Stomach (tissue), 9 donors: ENCODE results near the gene ANXA2. TPM values are rescaled to one million over a fixed set of nuclear protein-coding genes. Genes with fewer than 3 reads are reported as not detected.

Experiments used
- DNase-seq, 2 donors: peaks; one replicate each; pipeline versions ENCODE4 v3.0.0 to v3.0.0-alpha.2; 2013 to 2019
- H3K27ac ChIP-seq, 5 donors: fragments of 200-600 bp in 4 of 5; sonication (generic) in 4 of 5; one replicate each; pipeline ENCODE4 v1.5.1; 2013 to 2019; ENCODE audit warnings: mild to moderate bottlenecking in 1 of 5, moderate library complexity in 1 of 5
- H3K27me3 ChIP-seq, 3 donors: fragments of 200-600 bp; sonication (generic); one replicate each; pipeline ENCODE4 v1.5.1; 2017 to 2019; ENCODE audit warnings: mixed run types in 1 of 3
- H3K36me3 ChIP-seq, 4 donors: fragments of 200-600 bp; sonication (generic); 1 replicate in 3 of 4; 2 replicates in 1 of 4; pipeline ENCODE4 v1.5.1; 2016 to 2019
- H3K4me1 ChIP-seq, 4 donors: fragments of 200-600 bp; sonication (generic); one replicate each; pipeline ENCODE4 v1.5.1; 2016 to 2019
- H3K4me3 ChIP-seq, 4 donors: fragments of 200-600 bp; sonication (generic) in 3 of 4; one replicate each; pipeline ENCODE4 v1.5.1; 2016 to 2019; ENCODE audit warnings: mild to moderate bottlenecking in 1 of 4
- H3K9me3 ChIP-seq, 4 donors: fragments of 200-600 bp; sonication (generic); one replicate each; pipeline ENCODE4 v1.5.1; 2016 to 2019
- EP300 ChIP-seq: sonication (generic); formaldehyde crosslinking; IDR thresholded peaks from one replicate; pipeline ENCODE4 v1.6.1; 2017; ENCODE audit warnings: antibody characterized with exemption
- POLR2A ChIP-seq, 4 donors: fragments of 450-650 bp; IDR thresholded peaks; one replicate each; pipeline ENCODE4 v1.6.1; 2016; ENCODE audit warnings: antibody characterized with exemption in 4 of 4, control low read depth in 2 of 4, mild to moderate bottlenecking in 1 of 4, moderate library complexity in 1 of 4
- POLR2AphosphoS5 ChIP-seq, 3 donors: sonication (generic); formaldehyde crosslinking; IDR thresholded peaks; one replicate each; pipeline ENCODE4 v1.6.1; 2016; ENCODE audit warnings: antibody characterized with exemption in 3 of 3
- WGBS, 5 donors: extraction: QIAGEN DNeasy Blood & Tissue Kit in 3 of 5; methylation state at CpG; one replicate each; pipeline versions ENCODE4 v1.1.5 to v1.1.7; 2013 to 2018; 5-methylcytosine and 5-hydroxymethylcytosine counted together
- intact Hi-C: fragments of 100-400 bp; cut with DNase I; formaldehyde crosslinking; loops from one replicate; pipeline ENCODE4 v1.15.1; 2023; ENCODE audit warnings: low total_unique reads
- polyA plus RNA-seq, 3 donors: library from polyadenylated mRNA; stranded (reverse); fragments of 200-250 nt; gene quantifications; one replicate each; pipeline ENCODE4 v1.2.3, GENCODE V29; 2013
- total RNA-seq, 5 donors: library from RNA; depleted of rRNA; stranded (reverse); fragments of >200 nt; gene quantifications; one replicate each; pipeline versions ENCODE4 v1.1.0 to v1.2.3, GENCODE V29; 2014 to 2016
- TF ChIP-seq, protein P1 (sequence below), 7 experiments: fragments of 450-650 bp in 4 of 7; fragments of 200-600 bp in 3 of 7; sonication (generic) in 3 of 7; IDR thresholded peaks; one replicate each; pipeline ENCODE4 v1.5.1; 2016 to 2019; ENCODE audit warnings: antibody characterized with exemption in 7 of 7, control low read depth in 2 of 7, mild to moderate bottlenecking in 1 of 7
- donor health status: healthy with polysubstance abuse.
- donor health status: Bipolar disorder and iron deficiency.
- donor health status: healthy.

The ANXA2 gene
- total and polyA plus RNA-seq, 8 donors, result 292 to 1,332 (median 538) TPM

DNA sequence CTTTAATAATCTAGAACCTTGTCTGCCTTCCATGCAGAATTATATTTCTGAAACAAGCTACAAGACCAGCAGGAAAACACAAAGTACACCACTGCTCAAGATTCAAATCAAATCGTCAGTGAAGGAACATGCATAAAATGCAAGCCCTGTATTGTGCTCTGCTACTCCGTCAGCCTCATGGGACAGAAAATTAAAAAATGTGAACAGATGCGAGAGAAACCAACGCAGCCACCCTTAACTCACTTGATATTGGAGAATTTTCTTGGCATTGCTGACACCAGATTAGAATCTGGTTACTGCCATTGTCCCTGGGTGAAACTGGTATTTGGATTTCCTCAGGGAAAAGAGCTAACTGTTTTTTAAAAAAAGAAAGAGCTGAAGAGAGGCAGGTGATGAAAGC lies 23.6 kb downstream of the ANXA2 start:
- no peak for DNase-seq
- peaks cover 51 to 95% (median 65%) of the 10 kb centered on the region in 4 donors for H3K4me1 ChIP-seq
- no peak overlapping the region for H3K4me3 ChIP-seq
- no peaks in the 10 kb centered on the region for H3K27me3 ChIP-seq
- no peaks in the 10 kb centered on the region for H3K9me3 ChIP-seq
- TF ChIP-seq EP300 (no peak), POLR2AphosphoS5 (IDR thresholded peaks at IDR 0.05) (no peak), POLR2A (IDR thresholded peaks at IDR 0.05) (no peak)
- TF ChIP-seq, protein P1, sequence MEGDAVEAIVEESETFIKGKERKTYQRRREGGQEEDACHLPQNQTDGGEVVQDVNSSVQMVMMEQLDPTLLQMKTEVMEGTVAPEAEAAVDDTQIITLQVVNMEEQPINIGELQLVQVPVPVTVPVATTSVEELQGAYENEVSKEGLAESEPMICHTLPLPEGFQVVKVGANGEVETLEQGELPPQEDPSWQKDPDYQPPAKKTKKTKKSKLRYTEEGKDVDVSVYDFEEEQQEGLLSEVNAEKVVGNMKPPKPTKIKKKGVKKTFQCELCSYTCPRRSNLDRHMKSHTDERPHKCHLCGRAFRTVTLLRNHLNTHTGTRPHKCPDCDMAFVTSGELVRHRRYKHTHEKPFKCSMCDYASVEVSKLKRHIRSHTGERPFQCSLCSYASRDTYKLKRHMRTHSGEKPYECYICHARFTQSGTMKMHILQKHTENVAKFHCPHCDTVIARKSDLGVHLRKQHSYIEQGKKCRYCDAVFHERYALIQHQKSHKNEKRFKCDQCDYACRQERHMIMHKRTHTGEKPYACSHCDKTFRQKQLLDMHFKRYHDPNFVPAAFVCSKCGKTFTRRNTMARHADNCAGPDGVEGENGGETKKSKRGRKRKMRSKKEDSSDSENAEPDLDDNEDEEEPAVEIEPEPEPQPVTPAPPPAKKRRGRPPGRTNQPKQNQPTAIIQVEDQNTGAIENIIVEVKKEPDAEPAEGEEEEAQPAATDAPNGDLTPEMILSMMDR (IDR thresholded peaks at IDR 0.05), result no peak
- WGBS, 5 donors, result 39 to 59% (median 52%) methylated on average over 4 of the region's 4 CpGs
- intact Hi-C loops, result no loop called here
- H3K36me3 ChIP-seq, result peaks cover 17 to 81% (median 49%) of the 10 kb centered on the region in 4 donors
- H3K27ac ChIP-seq, result peak overlapping the region; percentile 52 to 84 (median 75)

DNA sequence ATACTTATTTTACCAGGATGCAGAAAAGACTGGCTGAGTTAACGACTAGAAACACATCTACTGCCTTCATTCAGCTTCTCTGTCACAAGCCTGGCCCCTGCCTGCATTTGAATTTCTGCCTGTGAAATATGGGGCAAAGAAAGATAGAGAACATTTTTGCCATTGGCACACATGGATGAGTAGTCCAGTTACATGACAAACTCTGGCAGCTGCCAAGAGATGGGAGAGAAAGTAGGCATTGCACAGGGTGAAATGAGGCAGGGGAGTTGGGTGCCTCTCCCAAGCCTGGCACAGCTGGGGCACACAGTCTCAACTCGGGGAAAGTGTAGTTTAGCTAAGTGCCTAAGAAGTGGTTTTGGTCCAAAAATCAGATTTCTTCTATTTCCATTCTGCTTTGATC lies 24.0 kb downstream of the ANXA2 start:
- H3K27ac ChIP-seq, result peak overlapping the region in 4 of 5 donors; percentile 72 to 84 (median 78)
- no peak overlapping the region for H3K4me3 ChIP-seq
- H3K9me3 ChIP-seq, result no peaks in the 10 kb centered on the region
- H3K4me1 ChIP-seq, result peaks cover 51 to 95% (median 67%) of the 10 kb centered on the region in 4 donors
- TF ChIP-seq, protein P1 (IDR thresholded peaks at IDR 0.05), result no peak
- TF ChIP-seq EP300 (no peak), POLR2AphosphoS5 (IDR thresholded peaks at IDR 0.05) (no peak), POLR2A (IDR thresholded peaks at IDR 0.05) (no peak)
- H3K36me3 ChIP-seq, result peaks cover 15 to 81% (median 44%) of the 10 kb centered on the region in 4 donors
- no peaks in the 10 kb centered on the region for H3K27me3 ChIP-seq
- no peak for DNase-seq
- 62 to 83% (median 71%) methylated on average over 2 of the region's 2 CpGs for WGBS, 5 donors
- intact Hi-C loops, result no loop called here

DNA sequence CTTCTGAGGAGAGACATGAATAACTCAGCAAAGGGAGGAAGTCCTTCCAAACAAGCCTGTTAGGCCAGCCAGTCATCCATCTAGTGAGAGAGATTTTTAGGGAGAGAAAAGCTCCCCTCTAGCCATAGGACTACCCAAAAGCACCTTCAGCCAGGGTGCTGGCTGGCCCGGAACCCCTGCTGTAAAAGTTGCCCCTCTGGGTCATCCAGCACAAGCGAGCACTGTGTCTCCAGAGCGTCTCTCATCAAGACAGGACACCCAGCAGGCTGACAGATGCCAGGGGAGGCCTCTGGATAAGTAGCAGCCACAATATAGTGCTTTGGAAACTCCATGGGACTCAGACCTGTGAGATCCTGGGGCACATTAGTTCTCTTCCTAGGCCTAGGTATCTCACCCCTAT lies 24.5 kb downstream of the ANXA2 start:
- intact Hi-C loops, result no loop called here
- Histone ChIP-seq H3K9me3 (no peaks in the 10 kb centered on the region), H3K4me1 (peaks cover 51 to 96% (median 67%) of the 10 kb centered on the region in 4 donors), H3K27me3 (no peaks in the 10 kb centered on the region), H3K27ac (peak overlapping the region; percentile 41 to 84 (median 75)), H3K4me3 (no peak overlapping the region), H3K36me3 (peaks cover 12 to 79% (median 42%) of the 10 kb centered on the region in 4 donors)
- 79 to 99% (median 96%) methylated on average over 3 of the region's 3 CpGs for WGBS, 5 donors
- DNase-seq, result no peak
- TF ChIP-seq POLR2A (IDR thresholded peaks at IDR 0.05) (no peak), EP300 (no peak), POLR2AphosphoS5 (IDR thresholded peaks at IDR 0.05) (no peak)
- TF ChIP-seq, protein P1 (IDR thresholded peaks at IDR 0.05), result no peak

DNA sequence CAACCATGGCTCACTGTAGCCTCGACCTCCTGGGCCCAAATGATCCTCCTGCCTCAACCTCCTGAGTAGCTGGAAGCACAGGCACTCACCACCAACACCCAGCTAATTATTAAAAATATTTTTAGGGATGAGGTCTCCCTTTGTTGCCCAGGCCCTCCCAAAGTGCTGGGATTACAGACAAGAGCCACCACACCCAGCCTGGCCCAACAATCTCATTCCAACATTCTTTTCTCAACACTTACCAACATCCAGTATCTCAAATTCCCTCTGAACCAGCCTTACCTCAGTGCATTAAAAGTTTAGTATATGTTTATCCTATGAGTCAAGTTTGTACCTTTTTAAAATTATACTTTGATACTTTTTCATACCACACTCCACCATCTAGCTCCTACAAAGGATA lies 25.0 kb downstream of the ANXA2 start:
- intact Hi-C loops, result no loop called here
- no peaks in the 10 kb centered on the region for H3K27me3 ChIP-seq
- H3K36me3 ChIP-seq, result peaks cover 12 to 74% (median 36%) of the 10 kb centered on the region in 4 donors
- 88 to 100% (median 94%) methylated on average over 1 of the region's 1 CpG for WGBS, 5 donors
- no peak for DNase-seq
- H3K4me3 ChIP-seq, result no peak overlapping the region
- H3K4me1 ChIP-seq, result peaks cover 51 to 91% (median 67%) of the 10 kb centered on the region in 4 donors
- TF ChIP-seq EP300 (no peak), POLR2AphosphoS5 (IDR thresholded peaks at IDR 0.05) (no peak), POLR2A (IDR thresholded peaks at IDR 0.05) (no peak)
- TF ChIP-seq, protein P1 (IDR thresholded peaks at IDR 0.05), result no peak
- H3K9me3 ChIP-seq, result no peaks in the 10 kb centered on the region
- peak overlapping the region in 4 of 5 donors; percentile 72 to 84 (median 78) for H3K27ac ChIP-seq
